Hematopoietic multipotent progenitor cell treated with erythropoietin and hydrocortisone succinate and interleukin-3 and kit ligand, for 6 days (in vitro differentiated cells): ENCODE measurements around the gene PML.

Source experiments
- DNase-seq: peaks from one replicate; pipeline ENCODE4 v3.0.0-alpha.2; 2015

Gene PML

DNA sequence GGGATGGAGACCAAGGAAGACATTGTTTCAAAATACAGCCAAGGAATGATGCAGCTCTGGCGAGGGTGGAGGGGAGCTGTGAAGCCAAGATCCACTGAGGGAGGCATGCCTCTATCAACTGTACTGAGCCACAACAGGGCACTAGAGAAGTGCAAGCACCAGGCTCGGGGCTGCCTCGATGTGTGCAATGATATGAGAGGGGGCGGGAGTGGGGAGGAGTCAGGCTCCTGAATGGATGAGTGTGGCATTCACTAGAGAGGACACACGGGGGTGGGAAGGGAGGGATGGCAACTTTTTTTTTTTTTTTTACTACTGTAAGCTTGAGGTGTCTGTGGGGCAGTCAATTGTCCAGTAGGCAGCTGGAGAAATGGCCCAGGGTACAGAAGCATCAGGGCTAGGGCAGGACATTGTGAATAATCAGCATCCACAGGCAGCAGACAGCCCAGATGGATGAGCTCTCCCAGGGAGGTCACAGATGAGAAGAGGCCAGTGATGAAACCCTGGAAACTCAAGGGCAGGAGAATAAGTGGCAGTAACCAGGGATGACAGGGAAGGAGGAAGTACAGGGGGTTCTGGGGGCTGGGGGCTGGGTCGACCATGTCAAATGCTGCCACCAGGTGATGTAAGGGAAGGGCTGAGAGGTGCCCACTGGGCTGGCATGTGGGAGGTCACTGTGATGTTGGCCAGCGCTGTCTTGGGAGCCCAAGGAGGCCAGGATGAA, 8.3 kb upstream of the PML start:
- peak; percentile 85 for DNase-seq

DNA sequence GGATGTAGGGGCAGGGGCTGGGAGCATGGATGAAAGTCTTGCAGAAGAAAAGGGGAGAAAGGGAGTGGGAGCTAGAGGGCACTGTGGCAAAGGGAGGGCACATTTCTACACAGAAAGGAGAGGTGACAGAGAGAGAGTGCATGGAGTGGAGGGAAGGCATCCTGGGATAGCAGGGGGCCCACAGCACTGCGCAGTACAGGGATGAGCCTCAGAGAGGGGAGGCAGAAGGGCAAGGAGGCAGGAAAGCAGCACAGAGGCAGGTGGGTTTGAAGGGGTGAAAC, 7.8 kb upstream of the PML start:
- no peak for DNase-seq

DNA sequence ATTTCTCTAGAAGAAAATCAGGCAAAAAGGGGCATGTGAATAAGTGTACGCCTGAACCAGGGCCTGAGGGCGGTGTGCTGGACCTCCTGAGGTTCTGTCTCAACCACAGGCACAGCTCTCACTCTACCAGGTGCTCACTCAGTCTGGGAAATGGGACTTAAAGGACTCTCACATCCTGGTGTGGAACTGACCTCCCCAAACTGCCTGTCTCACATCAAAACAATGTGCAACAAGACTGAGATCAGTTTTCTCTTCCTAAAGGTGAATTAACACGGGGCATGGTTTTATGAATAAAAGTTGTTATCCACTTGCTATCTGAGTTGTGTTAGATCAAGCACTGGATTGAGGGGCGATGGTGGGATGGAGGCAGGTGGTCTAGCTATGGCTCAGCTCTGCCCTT, 7.3 kb upstream of the PML start:
- no peak for DNase-seq

DNA sequence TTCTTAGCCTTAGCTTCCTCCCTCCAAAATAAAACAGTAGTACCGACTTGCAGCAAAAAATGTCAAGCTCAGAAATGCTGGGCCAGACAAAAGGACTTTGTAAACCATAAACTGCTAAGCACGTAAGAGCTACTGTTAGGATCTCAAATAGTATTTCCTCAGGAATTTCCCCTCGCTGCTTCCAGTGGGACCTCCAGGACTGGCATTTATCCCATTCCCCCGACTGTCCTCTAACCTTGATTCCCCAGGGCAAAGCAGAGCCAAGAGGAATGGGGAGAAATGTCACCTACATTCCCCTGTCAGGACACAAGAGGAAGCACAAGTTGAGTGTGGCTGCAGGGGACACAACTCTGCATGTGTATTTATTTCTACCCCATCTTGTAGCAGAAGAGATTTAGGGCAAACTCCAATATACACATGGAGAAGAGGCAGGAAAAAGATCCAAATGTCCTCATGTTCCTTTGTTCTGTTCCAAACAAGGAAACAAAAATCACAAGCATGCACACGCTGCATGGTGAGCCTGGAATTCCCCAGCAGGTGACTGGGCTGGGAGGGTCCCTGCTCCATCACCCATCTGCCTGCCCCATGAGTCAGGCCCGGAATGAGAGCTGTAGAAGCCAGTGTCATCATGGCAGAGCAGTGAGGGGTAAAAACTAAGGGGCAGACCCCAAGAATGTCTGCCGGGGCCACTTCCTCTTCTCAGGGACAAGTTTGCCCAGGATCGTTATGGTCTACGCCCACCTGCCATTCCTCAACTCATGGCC, 6.7 kb upstream of the PML start:
- DNase-seq, result no peak

DNA sequence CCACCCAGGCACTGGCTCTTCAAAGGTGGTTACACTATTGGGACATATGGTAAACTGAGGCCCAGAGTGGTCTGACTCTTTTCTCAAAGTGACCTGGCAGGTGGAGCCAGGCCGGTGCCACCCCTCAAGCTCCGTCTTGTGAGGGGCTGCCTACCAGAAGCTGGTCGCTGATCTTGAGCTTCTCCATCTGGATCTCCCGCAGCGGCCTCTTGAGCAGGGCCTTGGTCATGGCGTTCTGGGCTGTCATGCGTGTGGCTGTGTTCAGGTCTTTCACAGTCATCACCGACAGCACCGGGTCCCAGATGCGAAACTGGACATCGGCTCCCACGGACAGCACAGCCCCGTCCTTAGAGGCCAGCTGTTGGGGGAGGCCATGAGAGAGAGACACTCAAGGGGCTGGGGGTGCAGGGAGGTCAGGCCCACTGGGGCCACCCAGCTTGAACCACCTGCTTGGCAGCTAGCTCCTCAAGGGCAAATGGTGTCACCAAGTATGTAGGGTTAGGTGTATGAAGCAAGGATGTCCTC, 6.0 kb upstream of the PML start:
- DNase-seq, result no peak

DNA sequence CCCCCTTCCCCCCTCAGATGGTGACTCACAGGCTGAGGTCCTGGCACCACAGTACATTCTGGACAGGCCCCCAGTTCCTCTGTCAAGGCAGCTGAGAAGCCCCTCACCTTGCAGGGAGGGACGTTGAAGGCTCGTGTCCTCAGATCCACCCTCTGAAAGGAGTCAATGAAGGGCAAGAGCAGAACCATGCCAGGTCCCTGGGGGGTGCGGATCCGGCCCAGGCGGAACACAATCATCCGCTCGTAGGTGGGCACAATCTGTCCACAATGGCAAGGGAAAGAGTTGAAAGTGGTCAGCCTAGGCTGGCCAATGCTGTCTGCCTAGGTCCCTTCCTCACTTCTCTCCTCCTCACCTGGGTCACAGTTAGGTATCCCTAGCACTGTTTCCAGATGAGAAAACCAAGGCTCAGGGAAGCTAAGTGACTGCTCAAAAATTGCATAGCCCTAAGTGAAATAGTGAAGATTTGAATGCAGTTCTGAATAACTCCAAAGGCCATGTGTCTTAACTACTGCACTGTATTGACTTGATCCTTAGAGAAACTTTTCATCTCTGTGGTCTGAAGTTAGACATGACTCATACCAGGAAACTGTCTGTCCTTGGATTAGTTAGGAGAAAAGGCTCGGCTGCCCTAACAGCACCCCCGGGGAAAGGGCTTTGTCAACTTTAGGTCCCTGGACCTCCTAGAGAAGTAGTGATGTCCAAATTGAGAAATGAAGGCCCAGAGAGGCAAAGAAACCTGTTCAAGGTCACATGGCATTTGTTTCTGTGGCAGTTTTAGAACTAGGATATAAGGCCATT, 5.3 kb upstream of the PML start:
- no peak for DNase-seq

DNA sequence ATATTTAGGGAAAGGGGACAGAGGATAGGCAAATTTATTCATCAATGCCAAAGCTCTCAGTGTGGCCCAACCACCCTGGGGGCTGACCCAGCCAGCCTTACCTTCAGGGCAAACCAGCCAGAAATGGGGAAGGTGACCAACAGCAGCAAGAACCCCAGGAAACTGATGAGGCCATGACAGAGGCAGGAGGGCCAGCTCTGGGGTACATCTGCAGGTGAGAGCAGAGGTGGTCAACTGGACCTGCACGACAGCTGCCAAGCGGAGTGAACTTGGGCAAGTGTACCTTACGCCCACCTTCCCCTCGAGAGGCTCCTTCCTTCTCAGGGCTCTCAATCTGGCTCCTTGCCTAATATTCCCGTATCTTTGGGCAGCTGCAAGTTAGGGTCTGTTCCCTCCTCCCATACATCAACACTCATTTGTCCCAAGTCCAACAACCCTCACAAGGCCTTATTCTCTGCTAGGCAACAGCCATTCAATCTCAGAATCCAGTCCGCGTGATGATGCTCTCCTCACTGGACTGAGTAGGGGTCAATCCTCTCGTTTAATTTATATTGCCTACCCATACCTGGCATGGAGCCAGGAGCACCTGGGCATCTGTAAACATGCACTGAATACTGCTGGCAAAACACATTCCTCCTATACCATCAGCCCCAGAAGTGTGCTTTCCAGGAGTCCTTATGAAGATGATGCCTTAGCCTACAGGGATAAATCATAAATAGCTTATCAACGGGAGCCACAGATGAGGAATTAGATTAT, 4.1 kb upstream of the PML start:
- DNase-seq, result no peak

DNA sequence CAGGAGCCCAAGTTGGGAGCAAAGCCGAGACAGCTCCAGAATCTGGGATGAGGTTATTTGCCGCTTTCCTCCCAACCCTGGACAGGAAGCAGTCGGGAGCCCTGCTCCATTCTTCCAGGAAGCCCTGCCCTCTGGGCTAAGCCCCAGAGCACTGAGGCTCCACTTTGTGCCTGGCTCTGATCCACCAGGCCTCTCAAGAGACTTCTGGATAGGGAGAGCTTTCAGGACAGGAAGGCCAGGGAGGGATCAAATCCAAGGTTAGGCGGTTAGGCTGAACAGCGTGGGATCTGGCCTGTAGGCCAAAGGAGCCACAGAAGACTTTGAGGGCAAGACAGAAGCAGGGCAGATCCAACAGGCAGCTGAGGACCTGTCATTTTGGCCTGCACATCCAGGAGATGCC, 3.3 kb upstream of the PML start:
- peak; percentile 28 for DNase-seq

DNA sequence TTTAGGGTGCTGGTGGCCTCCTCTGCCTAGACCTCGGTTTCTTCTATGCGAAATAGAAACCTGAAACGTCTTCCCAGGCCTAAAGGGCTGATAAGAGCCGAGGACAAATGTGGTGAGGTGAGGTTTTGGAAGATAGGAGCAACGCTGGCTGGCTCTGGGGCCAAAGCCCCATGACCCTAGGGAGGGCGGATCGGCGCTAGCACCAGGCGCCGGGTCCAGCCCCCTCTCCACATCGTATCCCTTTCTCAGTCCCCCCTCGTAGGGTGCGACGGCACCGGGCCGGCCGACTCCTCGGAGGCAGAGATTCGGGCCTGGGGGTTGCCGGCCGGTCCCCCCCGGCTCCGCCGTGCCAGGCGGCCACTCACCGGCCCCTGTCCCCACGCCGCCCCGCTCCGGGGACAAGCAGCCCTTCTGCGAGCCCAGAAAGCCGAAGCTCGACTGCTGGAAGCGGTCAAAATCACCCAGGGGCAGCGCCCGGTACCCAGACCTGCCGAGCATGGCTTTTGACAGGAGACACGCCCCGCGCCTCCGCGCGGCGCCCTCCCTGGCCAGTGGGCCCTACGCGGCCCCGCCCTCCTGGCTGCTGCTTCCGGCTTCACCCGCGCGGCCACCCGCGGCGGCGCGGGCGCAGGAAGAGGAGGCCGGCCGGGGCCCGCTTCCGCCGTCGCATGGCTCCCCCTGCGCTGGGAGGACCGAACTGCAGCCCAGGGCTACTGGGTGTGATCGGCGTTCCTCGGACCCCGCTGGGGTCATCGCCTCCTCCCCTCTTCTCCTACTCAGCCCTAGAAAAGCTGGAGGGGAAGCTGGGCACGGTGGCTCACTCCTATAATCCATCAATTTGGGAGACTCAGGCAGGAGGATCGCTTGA, 2.6 kb upstream of the PML start, which contains the start of gene STOML1:
Gene STOML1, minus strand, starts transcription at position 570 of the 868 bp plus-strand sequence. Its CDS starts 72 bp downstream, at position 498.
- peak; percentile 96 for DNase-seq

DNA sequence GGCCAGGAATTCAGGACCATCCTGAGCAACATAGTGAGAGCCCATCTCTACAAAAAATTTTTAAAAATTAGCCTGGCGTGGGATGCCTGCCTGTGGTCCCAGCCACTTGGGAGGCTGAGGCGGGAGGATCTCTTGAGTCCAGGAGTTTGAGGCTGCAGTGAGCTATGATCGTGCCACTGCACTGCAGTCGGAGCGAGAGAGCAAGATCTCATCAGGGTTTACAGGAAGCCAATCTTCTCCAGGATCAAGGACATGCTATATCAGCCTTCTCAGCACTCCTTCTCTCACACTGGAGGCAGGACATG, 2.0 kb upstream of the PML start:
- peak; percentile 48 for DNase-seq

DNA sequence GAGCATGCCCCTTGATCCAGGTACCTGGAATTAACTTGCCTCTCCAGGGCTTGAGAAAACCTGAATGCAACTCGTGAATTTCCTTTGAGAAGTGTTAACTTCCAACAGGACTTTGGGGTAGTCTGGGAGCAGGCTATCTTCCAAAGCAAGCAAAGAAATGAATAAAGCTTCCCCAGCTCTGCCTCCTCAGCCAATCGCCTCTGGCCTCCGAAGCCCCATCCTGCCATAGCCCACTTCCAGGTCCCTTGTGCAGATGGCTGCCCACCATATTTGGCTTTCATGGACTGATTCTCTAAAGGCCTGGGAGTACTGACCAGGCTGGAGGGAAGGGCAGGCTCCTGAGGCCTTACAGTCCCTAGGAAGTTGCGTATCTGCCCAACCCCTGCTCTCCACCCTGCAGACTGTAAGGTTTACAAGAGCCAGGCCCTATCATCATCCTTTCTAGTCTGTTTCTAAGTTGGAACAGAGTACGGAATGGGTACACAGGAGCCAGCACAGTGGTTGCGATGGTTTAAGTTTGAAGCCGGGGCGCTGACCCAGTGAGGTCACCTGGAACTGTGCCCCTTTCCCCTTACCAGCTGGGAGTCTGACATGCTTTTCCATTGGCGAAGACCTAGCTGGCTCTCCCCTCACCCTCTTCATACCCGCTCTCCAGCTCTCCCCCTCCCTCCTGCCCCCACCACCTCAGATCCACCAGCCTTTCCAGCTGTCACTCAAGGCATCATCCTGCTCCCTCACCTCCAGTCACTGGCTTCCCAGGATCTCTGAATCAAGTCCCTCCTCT, 1.1 kb upstream of the PML start:
- no peak for DNase-seq

DNA sequence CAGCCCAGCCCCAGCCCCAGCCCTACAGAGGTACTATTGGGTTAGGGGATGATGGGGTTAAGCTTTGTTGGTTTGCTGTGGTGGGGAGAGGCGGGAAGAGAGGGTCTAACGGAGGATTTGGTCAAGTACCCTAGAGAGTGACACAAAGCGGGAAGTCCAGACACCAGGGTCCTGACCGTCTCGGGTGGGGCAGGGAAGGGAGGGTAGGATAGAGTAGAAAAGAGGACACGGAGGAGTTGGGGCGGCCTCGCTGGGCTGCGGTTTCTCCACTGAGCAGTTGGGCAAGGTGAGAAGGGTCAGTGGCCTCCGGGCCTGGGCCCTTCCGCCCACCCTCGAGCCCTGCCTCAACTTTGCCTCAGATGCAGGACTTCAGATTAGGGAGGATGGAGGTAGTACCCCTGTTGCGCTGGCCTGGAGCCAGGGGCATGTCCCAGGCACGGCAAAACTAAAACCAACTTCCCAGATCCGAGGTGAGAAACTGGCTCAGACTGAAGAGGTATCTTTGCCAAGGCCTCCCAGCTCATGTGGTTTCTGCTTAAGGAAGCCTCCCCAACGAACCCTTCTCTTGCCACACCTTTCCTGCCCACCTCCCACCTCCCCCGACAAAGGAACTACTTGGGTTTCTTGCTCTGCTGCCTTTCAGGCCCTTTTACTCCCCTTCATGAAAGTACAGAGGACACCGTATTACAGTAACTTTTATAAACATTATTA, 551 bp downstream of the PML start:
- peak; percentile 57 for DNase-seq

DNA sequence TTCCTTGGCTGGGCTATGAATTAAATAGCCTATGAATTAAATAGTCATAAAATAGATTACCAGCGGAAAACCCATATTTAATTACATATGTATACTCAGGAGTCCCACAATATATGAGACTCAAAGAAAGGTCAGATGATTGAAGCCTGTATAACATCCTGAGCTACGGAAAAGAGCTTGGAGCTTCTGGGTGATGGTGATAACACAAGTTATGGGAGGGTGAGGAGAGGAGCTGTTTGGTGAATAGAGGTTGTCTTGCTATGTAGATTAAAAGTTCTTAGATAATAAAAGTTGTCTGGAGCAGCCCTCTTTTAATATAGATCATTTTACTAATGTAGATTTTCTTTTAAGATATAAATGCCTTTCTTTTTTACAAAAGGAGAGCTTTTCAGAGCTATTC, 1.8 kb downstream of the PML start:
- DNase-seq, result peak; percentile 80

DNA sequence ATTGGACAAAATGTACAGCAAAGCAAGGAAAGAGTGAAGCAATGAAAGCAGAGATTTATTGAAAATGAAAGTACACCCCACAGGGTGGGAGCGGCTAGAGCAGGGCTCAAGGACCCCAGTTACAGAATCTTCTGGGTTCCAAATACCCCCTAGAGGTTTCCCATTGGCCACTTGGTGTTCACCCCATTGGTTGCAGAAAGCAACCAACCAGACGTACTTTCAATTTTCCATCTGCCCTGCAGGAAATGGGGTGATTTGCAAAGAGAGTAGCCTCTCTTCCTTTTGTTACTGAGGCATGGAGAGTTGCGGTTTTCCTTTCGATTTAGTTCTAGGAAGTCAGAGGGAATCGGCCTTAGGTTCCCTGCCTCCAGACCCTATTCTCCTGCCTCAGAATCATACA, 2.4 kb downstream of the PML start:
- DNase-seq, result peak; percentile 71

DNA sequence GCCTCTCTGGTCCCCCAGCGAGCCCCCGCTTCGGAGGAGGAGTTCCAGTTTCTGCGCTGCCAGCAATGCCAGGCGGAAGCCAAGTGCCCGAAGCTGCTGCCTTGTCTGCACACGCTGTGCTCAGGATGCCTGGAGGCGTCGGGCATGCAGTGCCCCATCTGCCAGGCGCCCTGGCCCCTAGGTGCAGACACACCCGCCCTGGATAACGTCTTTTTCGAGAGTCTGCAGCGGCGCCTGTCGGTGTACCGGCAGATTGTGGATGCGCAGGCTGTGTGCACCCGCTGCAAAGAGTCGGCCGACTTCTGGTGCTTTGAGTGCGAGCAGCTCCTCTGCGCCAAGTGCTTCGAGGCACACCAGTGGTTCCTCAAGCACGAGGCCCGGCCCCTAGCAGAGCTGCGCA, 3.5 kb downstream of the PML start:
- no peak for DNase-seq

DNA sequence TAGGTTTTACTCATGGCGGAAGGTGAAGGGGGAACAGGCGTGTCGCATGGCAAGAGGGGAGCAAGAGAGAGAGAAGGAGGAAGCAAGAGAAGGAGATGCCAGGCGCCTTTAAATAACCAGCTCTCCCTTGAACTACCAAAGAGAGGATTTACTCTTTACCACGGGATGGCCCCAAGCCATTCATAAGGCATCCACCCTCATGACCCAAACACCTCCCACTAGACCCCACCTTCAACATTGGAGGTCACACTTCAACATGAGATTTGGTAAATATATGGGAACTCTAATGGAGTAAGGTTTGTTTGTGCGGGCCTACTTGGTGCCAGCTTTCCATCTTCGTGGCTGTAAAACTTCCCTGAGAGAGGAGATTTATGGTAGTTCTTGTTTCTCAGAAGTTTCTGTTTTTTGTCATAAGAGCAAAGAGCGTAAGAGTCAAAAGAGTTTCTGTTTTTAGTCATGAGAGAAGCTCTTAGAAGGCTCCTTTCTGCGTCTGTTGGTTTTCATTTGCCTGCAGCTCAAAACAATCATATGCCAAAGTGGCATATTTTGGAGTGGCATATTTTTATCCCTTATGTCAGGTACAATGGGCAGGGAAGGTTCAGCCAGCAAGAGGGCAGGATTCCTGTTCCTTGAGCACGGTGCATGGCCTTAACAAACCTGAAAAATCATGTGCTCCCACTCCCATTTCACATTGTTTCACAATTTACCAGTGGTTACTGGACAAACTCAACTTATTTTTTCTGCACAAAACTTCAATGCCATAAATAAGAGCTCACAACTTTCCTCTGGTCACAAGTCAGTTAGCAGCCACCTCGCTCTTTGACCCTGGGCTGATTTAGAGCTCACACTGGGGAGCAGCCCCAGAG, 12.5 kb downstream of the PML start:
- DNase-seq, result no peak

DNA sequence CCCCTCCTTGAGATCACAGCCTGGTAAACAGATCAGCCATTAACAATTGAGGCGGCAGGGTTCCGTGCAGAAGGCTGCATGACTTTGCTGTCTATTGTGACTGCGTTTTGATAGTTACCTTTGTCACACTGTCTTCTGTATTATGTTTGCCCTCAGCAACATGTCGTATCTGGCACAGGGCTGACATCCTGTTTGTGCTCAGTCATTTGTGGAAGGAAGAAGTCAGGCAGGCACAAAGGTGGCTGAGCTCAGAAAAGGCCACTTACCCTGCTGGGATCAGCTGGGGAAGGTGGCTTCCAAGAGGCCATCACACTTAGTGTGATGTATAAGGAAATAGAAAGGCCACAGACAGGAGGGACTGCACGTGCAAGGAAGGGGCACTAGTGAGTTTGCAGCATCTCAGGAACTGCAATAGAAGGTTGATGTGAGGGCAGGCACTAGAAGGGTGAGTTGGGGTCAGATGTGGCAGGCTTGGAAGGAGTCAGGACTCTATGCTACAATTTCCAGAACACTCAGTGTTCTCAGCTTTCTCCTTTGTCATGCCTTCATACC, 13.4 kb downstream of the PML start:
- no peak for DNase-seq

DNA sequence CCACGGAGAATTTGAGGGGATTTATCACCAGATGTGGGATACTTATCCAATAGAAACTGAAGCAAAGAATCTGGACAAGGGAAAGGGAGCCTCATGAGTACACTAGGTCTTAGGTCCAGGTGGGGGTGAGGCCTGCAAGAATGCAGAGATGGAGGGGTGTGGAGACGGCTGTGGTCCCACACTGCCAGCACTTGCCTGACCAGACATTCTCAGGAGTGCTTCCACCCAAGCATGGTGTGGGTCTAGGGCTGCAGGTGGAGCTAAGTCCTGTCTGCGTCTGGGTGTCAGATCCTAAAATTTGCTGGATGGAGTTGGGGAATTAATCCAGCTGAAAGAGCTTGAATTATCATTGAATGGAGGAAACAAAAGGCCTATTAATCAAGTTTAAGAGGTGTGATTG, 14.4 kb downstream of the PML start:
- DNase-seq, result no peak

DNA sequence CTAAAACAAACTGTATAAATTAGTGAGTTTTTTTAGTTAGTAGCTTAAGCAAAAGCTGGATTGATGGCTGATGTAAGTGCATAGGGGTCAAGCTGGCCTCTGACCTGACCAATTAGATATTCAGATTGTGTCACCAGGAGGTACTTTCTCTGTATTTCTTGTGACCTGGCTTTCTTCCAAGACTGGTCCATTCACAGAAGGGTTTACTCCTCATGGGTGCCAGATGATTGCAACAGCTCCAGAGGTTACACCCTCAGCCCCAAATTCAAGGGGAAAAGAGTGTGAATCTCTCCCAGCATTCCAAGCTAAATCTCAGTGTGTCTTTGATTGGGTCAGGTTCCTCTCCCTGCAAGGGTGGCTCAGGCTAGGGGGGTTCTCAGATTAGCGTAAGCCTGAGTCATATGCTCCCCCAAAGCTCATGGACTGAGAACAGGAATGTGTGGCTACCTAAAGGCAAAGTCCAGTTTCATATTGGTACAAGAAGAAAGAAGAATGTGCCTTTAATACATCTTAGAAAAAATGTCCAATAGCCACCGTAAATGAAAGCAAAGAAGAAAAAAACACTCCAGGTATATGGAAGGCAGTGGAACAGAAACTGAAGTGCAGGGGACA, 16.5 kb downstream of the PML start:
- DNase-seq, result peak; percentile 43
